Ishikawa (cell line): Measurements from ENCODE around the gene FHL2.

ENCODE experiments used
- CEBPB ChIP-seq: IDR thresholded peaks from 2 replicates; pipeline ENCODE4 v1.6.1; 2012
- TAF1 ChIP-seq: IDR thresholded peaks from 2 replicates; pipeline ENCODE4 v1.6.1; 2012; ENCODE audit warnings: low read depth, mild to moderate bottlenecking
- TF ChIP-seq, protein P1 (sequence below): IDR thresholded peaks from 2 replicates; pipeline ENCODE4 v1.6.1; 2012

DNA sequence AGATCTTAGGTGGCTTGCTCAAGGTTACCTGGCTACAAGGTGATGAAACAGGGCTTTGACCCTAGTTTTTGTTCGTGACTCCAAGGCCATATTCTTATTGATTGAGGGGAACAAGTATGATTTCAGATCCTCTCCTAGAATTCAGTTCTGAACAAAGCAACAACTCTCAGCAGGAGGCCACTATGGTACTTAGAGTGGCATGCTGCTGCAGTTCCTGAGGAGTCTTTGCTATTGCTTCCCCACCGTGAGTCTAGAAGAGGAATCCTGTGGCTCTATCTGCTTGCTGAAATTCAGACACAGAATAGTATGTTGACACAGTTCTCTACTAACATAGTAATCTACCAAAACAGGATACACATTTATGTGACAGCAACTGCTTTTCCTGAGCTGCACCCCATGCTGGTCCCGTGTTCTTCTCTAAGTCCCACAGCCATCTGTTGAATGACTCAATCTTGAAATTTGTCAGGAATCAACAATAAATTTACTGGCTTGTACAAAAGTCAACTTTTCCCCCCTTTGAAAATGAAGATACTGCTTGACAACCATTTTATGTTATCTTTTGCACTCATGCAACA is 73.4 kb downstream of the FHL2 start:
- TF ChIP-seq CEBPB (no peak), TAF1 (no peak)
- TF ChIP-seq, protein P1, sequence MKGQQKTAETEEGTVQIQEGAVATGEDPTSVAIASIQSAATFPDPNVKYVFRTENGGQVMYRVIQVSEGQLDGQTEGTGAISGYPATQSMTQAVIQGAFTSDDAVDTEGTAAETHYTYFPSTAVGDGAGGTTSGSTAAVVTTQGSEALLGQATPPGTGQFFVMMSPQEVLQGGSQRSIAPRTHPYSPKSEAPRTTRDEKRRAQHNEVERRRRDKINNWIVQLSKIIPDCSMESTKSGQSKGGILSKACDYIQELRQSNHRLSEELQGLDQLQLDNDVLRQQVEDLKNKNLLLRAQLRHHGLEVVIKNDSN: no peak
